NCI-H2081 (cell line): ENCODE results near the gene ZNF512.
A peak's percentile ranks its signal among the peaks of the same experiment; 100 is the strongest.

ENCODE experiments used
- DNase-seq, 2 experiments: peaks; one replicate each; lab custom pipeline; 2025; lab: John Stamatoyannopoulos, UW

The ZNF512 gene

GRCh38 chr2:27634291-27634690 is 51.4 kb downstream of the ZNF512 start:
- DNase-seq: no peak

GRCh38 chr2:27636766-27637165 is 53.9 kb downstream of the ZNF512 start:
- no peak for DNase-seq

- DNase-seq: no peak
These were observed 55.3 kb downstream of the ZNF512 start for GRCh38 chr2:27638037-27638637.

GRCh38 chr2:27638709-27639108 is 55.9 kb downstream of the ZNF512 start:
- DNase-seq: no peak

GRCh38 chr2:27640722-27641245 is 57.9 kb downstream of the ZNF512 start:
- DNase-seq: no peak

- no peak for DNase-seq
These were observed 62.4 kb downstream of the ZNF512 start for GRCh38 chr2:27645197-27645596.

- no peak for DNase-seq
These were observed 64.4 kb downstream of the ZNF512 start for GRCh38 chr2:27647289-27647688.

GRCh38 chr2:27647737-27648136 is 64.9 kb downstream of the ZNF512 start:
- DNase-seq: no peak

- DNase-seq: no peak
These were observed 68.2 kb downstream of the ZNF512 start for GRCh38 chr2:27651056-27651455.

- no peak for DNase-seq
These were observed 69.5 kb downstream of the ZNF512 start for GRCh38 chr2:27652341-27652740.

- DNase-seq: no peak
These were observed 69.9 kb downstream of the ZNF512 start for GRCh38 chr2:27652790-27653189.

- DNase-seq: no peak
These were observed 70.6 kb downstream of the ZNF512 start for GRCh38 chr2:27653397-27653796.

- no peak for DNase-seq
These were observed 72.5 kb downstream of the ZNF512 start for GRCh38 chr2:27655155-27655951.

- no peak for DNase-seq
These were observed 78.5 kb downstream of the ZNF512 start for GRCh38 chr2:27661371-27661770.

- DNase-seq: peak; percentile 73 to 86
These were observed 80.7 kb downstream of the ZNF512 start, which contains the start of the genes SLC4A1AP and SUPT7L for GRCh38 chr2:27663285-27664153. TSS of gene SLC4A1AP (plus strand) at chr2:27663889. CDS start at chr2:27663915, 26 bp downstream. TSS of gene SUPT7L (minus strand) at chr2:27663614. CDS start at chr2:27662192, 1,422 bp downstream.

GRCh38 chr2:27664154-27664574 is 81.3 kb downstream of the ZNF512 start:
- no peak for DNase-seq

GRCh38 chr2:27664622-27665363 is 82.0 kb downstream of the ZNF512 start:
- no peak for DNase-seq

- no peak for DNase-seq
These were observed 84.6 kb downstream of the ZNF512 start for GRCh38 chr2:27667446-27667845.

GRCh38 chr2:27671235-27671634 is 88.4 kb downstream of the ZNF512 start:
- DNase-seq: no peak
